HG02870 (cell line): ENCODE results near the gene ADAMTS17.

Experiments used
- ATAC-seq: cut with Tn5 transposase; IDR thresholded peaks from one replicate; pipeline ENCODE4 v1.9.1; 2021; ENCODE audit warnings: mild to moderate bottlenecking, moderate library complexity; ENCODE audit not compliant: unreplicated experiment

The ADAMTS17 gene

GRCh38 chr15:100279446-100279845 is 62.3 kb downstream of the ADAMTS17 start:
- ATAC-seq: no peak

DNA sequence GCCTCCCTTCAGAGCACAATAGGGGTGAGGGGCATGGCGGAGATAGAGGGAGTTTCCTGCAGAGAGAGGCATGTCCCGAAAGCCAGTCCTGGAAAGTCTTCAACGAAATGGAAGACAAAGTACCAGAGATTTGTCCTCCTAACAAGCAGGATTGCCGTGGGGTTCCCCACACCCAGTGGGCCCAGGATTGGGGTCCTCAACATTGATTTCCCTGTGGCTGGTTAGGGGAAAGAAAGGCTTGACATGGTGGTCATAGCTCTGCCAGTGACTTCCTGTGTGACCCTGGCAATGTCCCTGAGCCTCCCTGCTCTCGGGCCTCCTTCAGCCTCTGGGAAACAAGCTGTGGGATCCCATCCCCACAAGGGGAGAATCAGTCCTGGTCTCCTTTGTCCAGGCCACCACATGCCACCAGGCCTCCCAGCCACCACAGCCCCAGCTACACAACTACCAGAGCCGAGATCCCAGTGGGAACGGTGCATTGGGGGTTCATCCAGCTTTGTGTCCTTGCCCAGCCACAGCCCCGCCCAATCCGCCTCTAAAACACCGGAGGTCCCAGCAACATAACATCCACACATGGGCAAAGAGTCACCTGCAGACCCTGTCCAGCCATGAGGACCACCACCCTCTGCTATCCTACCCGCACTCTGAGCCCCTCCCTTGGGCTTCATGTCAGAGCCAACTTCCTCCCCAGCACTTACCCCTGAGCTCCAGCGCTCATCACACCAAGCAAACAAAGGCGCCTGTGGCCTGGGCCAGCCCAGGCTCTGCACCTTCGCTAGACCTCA is 63.0 kb downstream of the ADAMTS17 start:
- no peak for ATAC-seq

- ATAC-seq: no peak
Observed at GRCh38 chr15:100277087-100277855, 64.5 kb downstream of the ADAMTS17 start.

- no peak for ATAC-seq
Observed at GRCh38 chr15:100276506-100276905, 65.3 kb downstream of the ADAMTS17 start.

DNA sequence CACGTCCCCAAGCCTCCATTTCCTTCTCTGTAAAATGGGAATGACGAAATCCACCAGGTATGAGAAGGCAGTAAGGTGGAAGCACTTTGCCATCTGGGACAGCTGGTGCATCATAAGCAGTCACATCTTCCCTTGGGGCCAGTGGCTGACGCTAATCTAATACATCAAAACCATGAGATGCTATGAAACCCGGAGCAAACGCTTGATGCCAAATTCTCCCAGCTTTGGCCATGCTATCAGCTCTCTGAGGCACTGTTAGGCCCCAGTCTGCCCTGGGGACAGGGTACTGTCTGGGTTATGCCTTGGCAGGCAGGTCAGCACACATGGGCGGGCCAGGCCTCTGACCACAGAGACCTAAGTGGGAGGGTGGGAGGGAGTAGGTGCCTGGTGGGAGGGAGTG is 66.1 kb downstream of the ADAMTS17 start:
- ATAC-seq: no peak

DNA sequence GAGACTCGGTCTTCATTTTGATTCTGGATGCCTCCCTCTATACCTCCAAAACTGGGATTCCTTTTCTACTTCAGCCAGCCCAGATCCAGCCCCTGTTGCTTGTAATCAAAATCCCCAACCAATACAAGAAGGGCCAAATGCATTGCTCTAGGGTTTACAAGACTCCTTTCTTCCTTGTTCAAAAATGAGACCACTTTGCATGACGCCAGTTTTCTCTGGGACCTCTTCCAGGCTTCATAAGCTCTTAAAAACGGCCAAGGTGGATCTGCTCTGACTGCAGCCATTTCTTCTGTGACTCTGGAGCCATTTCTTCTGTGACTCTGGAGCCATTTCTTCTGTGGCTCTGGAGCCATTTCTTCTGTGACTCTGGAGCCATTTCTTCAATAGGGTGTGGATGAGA is 71.9 kb downstream of the ADAMTS17 start:
- no peak for ATAC-seq

DNA sequence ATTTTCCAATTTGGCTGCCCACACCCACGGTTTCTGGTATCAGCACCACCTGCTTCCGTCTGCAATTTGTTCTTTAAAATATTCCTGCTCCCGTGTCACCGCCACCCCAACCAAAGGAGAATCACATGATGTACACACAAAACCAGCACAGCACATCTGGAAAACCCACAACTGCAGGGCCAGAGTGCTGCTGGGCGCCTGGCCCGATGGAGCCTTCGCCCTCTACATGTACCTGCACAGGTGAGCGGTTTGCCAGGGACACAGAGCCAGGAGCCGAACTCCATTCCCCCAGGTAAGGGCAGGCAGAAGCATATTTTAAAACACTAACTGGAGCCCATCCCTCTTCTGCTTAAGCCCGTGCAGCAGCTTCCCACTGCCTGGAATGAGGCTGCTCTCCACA is 75.6 kb downstream of the ADAMTS17 start:
- ATAC-seq: no peak

DNA sequence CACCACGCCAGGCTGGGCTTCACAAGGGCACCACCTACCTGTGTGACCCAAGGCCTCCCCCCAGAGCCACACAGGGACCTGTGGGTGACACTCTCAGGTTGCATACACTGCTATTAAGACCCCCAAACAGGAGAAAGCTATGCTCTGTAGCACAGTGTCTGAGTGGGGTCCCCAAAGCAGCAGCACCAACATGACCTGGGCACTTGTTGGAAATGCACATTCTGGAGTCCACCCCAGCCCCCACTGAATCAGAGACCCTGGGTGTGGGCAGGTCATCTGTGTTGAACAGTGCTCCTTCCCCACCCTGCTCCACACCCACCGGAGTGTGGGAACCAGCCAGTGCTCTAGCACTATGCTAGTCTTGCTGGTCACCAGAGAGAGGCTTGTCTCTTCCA is 76.1 kb downstream of the ADAMTS17 start:
- no peak for ATAC-seq

DNA sequence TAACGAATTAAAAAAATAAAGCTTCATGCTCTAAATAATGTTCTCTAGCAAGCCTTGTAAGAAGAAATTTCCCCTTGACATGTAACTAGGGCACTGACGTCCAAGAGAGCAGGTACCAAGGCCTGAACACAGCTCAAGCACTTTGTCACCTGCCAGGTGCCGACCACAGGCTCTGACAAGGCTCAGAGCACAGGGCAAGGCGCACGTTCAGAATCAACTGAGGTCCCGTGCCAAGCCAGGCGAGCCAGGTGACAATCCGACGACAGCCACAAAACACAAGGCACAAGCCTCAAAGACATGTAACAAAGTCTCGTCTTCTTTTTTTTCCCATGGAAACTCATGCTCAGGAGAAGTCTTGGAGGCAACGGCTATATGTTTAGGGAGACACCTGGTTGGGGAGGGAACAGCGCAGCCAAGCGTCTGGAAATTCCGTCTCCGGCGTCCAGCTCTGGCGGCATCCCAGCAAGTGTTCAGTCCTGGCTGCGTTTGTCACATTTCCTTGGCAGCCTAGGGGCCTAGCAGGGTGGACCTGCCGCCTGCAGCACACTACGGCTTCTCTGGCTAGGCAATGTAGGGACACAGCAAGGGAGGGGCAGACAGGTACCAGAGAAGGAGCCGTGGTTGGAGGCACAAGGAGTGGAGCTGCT is 76.7 kb downstream of the ADAMTS17 start:
- no peak for ATAC-seq

DNA sequence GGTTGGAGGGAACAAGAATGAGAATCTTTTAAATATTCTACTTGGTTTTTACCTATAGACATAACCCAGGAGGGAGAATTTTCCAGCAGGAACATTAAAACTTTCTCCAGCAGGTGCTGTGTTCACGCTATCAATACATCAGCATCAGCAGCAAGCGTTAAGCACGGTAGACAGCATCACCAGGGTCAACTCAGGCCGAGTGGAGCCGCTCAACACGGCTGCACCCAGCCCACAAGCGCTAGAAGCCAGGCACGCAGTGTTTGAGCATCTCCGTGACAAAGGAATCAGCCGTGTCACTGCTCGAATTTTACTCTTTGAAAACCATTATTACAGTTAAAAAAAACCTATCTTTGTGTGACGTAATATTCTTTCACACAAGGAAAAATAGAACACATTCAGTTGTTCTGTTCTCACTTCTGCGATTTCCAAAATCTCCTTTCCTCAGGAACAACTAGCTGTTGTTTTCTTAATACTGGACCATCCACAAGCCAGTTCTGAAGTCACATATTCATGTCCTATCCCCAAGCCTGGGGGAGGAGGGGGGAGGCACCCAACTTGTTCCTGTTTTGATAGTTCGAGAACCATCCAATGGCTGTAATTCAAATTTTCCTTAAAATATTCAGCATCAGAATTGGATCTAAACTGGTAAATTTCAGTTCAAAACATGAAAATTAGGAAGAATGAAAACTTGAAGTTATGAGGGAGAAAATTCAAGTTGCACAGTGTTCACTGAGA is 77.9 kb downstream of the ADAMTS17 start:
- ATAC-seq: no peak

DNA sequence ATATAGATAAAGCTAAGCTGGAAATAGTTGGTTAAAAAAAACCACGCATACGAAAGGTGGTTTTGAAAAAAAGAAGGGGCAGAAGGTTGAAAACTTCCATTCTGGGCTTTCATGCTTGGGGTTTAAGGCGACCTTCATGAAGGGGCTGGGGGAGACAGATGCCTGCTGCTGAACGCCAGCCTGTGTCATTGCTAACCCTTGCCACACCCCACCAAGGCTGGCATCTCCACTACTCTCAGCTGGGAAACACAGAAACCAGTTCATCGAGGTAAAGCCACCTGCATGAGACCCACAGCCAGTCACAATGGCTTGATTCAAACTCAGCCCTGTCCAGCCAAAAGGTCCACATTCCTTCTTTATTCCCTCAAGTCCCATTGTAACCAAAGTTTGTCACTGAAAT is 78.7 kb downstream of the ADAMTS17 start:
- no peak for ATAC-seq

GRCh38 chr15:100261302-100262240 is 80.2 kb downstream of the ADAMTS17 start:
- no peak for ATAC-seq

- no peak for ATAC-seq
Observed at GRCh38 chr15:100259266-100259665, 82.5 kb downstream of the ADAMTS17 start.

DNA sequence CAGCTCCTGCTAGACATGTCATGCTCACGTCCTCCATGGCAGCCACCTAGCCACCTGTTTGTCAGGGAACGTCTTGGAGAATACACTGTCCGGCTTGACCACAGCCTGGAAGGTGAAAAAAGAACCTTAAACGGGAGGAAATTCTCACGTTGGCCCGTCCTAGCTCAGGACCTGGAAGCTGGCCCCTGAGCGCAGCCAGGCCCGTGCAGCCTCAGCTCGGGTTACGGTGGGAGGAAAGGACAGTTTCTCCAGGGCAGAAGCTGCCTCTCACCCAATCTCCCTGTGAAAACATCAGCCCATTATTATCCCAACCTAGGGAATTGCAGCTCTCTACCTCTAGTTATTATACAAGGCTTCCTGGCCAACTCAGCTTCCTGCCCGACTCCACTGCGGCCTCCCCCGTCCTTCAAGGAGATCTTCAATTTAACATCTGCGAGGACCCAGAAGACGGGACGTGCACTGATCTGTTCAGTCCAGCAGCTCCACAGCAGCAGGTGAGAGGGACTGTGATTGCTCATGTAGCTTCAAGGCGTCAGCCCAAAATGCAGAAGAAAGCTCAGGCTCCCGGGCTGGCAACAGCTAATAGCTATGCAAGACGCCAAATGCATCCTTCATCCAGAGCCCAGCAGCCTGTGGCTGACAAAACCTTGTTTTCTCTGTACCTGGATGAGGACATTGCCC is 84.7 kb downstream of the ADAMTS17 start:
- no peak for ATAC-seq

- no peak for ATAC-seq
Observed at GRCh38 chr15:100256101-100256969, 85.4 kb downstream of the ADAMTS17 start.

DNA sequence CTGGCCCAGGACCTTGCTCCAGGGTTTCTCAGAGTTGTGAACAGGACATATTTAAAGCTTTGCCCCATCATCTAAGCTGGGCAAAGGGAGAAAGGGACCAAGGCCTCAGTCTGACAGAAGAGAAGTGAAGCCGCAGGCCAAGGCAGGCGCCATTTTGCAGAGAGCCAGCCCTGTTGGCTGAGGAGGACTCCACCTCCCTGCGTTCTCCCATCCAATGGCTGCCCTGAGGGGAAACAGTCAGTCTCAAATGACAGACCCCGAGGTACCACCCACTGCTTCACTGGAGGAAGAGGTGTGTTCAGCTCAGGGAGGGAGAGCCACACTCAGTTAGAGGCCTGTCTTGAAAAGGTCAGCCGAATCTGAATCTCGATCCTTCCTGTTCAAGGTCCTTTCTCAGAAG is 86.1 kb downstream of the ADAMTS17 start:
- ATAC-seq: no peak

DNA sequence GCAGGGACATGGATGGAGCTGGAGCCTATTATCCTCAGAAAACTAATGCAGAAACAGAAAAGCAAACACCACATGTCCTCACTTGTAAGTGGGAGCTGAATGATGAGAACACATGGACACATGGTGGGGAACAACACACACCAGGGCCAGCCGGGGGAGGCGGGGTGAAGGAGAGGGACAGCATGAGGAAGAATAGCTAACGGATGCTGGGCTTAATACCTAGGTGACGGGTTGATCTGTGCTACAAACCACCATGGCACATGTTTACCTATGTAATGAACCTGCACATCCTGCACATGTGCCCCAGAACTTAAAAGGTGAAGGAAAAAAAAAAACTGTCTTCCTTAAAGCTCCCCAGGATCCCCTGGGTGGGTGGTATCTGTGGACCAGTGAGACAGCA is 87.1 kb downstream of the ADAMTS17 start:
- ATAC-seq: no peak

GRCh38 chr15:100254285-100254684 is 87.5 kb downstream of the ADAMTS17 start:
- no peak for ATAC-seq

GRCh38 chr15:100253640-100254039 is 88.1 kb downstream of the ADAMTS17 start:
- no peak for ATAC-seq
